ENCODE data around the gene FREY1.
A peak's percentile ranks its signal among the peaks of the same experiment; 100 is the strongest.
"Not testable (repeated sequence)": the region's sequence is repeated elsewhere in the genome, so short reads cannot be mapped to it uniquely, and the experiment has no call there.

The FREY1 gene

DNA sequence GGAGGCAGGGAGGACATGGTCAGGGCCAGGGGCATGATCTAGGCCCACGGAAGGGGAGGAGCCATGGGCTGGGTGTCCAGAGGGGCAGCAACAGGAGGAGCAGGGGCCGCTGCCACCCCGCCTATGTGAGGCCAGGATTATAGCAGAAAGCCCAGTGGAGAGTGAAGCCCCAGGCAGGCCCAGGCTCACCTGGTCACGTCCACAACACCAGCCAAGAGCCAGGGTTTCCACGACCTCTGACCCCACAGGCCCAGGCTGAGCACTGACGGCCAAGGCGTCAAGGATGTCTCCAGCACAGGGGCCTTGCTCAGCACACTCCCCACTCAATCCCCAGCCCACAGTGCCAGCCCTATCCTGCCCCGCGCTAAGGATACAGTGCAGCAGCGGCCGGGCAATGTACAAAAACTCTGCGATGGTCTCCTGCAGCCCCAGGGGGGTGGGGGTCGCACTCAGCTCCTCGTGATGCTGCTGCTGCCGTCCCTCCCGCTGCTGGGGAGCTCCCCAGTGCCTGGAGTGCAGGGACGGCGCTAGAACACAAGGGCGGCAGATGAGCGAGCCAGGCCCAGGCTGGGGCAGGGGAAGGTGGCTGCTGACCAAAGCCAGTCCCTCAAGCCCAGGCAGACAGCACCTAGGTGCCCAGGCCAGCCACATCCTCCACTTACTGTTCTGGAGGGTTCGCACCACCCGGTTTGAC lies 7.0 kb upstream of the FREY1 start:
- DNase-seq (ENCODE audit: low read depth in 2 of 2): no peak

DNA sequence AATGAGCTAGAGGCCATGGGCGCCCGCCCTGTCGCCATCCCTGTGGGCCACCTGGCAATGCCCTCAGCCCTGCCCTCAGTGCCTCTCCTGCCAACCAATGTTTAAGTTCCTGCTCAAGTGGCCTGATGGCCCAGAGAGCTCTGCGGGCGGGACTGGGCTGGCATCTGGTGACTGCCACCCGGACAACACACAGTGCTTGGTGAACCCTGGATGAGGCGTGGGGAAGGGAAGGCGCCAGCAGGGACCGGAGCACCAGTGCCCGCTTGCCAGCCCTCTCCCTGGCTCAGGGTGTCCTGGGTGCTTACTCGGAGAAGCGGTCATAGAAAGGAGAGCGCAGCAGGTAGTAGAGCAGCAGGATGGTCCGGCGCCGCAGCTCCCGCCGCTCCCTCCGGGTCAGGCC lies 6.4 kb upstream of the FREY1 start:
- no peak for DNase-seq (ENCODE audit: low read depth in 2 of 2)

GRCh38 chr11:45910623-45911022 lies 3.6 kb upstream of the FREY1 start:
- DNase-seq (ENCODE audit: low read depth in 2 of 2): no peak

DNA sequence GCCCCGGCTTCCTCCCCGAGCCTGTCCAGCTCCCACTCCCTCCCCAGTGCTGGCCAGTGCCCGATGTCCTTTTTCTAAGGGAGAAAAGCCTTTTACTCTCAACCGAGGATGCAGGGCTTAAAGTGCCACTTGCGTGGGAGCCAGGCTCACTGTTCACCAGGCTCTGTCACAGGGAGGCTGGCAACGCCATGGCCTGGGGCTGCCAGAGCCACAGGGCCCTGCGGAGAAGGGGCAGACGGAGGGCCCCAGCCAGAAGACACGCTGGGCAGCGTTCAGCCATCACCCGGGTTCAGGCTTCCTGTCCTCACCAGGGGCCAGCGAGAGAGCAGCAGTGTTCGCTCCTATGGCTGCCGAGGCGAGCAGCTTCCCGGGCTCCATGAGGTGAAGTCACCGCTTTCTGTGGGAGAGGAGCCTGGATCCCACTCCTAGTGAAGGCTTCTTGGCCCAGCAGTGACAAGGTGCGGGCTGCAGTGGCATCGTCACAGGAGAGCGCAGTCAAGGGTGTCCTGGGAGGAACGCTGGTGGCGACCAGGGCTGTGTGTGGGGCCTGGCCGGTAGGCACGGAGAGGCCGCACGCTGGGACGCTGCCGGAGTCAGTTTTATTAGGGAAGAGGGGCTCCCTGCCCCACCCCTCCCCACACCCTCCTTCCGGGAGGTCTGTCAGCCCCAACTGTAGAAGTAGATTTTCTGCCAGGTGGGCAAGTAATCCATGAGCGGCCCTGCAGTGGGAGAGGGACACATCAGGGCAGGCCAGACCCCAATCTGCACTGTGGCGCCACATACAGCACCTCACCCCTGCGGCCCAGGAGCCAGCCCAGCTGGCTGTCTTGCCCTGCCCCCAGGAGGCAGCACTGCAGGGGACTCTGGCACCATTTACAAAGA lies 2.8 kb upstream of the FREY1 start:
- no peak for DNase-seq (ENCODE audit: low read depth in 2 of 2)

- DNase-seq (ENCODE audit: low read depth in 2 of 2): no peak
Observed at GRCh38 chr11:45907911-45908370, 870 bp upstream of the FREY1 start.

DNA sequence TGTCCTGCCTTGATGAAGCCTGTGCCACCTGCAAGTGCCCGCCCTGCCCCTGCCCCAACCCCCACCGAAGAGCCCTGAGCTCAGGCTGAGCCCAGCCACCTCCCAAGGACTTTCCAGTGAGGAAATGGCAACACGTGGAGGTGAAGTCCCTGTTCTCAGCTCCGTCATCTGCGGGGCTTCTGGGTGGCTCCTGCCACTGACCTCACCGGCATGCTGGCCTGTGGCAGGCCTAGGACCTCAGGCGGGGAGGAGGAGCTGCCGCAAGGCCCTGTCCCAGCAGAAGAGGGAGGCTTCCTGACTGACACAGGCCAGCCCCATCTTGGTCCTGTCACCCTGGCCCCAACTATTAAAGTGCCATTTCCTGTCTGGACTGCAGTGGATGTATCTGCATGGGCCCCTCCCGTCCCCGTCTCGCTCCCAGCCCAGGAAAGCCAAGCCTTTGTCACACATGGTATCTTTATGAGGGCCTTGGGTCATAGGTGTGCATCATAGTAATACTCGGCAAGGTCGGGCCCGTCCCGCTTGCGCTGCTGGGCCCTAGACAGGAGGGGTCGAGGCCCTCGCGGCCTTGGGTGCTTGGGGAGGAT lies 882 bp downstream of the FREY1 start:
- DNase-seq (ENCODE audit: low read depth in 2 of 2): no peak

DNA sequence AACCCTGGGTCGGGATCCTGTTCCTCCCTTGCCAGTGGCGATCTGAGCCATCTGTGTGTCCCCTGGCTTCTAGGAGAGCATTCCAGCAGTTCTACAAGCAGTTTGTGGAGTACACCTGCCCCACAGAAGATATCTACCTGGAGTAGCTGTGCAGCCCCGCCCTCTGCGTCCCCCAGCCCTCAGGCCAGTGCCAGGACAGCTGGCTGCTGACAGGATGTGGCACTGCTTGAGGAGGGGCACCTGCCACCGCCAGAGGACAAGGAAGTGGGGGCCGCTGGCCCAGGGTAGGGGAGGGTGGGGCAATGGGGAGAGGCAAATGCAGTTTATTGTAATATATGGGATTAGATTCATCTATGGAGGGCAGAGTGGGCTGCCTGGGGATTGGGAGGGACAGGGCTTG lies 1.5 kb downstream of the FREY1 start:
- DNase-seq (ENCODE audit: low read depth in 2 of 2): not testable (repeated sequence)

GRCh38 chr11:45905095-45905494 lies 2.0 kb downstream of the FREY1 start:
- DNase-seq (ENCODE audit: low read depth in 2 of 2): no peak

GRCh38 chr11:45904309-45904915 lies 2.7 kb downstream of the FREY1 start:
- DNase-seq (ENCODE audit: low read depth in 2 of 2): no peak

DNA sequence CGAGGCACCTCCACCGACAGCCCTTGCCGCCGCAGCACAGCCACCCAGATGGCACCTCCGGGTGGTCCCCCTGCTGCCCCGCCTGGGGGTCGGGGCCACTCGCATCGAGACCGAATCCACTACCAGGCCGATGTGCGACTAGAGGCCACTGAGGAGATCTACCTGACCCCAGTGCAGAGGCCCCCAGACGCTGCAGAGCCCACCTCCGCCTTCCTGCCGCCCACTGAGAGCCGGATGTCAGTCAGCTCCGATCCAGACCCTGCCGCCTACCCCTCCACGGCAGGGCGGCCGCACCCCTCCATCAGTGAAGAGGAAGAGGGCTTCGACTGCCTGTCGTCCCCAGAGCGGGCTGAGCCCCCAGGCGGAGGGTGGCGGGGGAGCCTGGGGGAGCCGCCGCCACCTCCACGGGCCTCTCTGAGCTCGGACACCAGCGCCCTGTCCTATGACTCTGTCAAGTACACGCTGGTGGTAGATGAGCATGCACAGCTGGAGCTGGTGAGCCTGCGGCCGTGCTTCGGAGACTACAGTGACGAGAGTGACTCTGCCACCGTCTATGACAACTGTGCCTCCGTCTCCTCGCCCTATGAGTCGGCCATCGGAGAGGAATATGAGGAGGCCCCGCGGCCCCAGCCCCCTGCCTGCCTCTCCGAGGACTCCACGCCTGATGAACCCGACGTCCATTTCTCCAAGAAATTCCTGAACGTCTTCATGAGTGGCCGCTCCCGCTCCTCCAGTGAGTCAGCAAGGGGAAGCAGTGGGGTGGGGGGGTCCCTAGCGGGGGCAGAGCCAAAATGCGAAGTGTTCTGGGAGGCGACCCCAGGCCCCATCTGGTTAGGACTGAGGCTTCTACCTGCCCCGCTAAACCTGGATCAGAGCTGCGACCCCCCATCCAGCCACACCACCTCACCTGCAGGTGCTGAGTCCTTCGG lies 4.4 kb downstream of the FREY1 start:
- no peak for DNase-seq (ENCODE audit: low read depth in 2 of 2)

GRCh38 chr11:45901626-45902025 lies 5.4 kb downstream of the FREY1 start:
- no peak for DNase-seq (ENCODE audit: low read depth in 2 of 2)

DNA sequence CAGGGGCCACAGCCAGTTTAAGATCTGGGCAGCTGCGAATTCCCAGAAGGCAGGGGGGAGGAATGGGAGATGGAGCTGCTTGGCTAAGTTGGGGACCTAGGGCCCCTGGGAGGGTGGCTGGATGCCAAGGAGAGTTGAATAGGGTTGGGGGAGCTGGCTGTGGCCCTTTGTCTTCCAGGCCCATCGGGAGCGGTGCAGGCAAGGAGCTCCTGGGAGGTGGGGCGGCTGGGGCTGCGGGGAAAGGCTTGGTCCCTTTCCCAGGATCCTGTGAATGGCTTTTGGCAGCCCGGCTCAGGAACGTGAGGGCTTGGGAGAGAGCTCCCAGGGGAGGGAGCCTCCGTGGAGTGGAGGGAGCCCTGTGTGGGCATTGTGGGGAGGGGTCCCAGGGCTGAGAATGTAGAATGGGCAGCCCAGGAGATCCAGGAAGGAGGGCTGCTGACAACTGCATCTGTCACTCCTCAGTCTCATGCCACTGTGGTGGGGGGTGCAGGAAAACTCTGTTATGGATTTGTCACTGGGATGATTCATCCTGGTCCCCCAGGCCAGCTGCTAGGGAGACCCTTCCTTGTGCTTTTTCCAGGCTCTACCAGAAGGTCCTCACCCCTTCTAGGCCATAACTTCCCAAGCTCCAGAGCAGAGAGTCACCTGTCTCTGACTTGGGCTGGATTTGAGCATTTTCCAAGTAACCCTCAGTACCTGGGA lies 6.0 kb downstream of the FREY1 start:
- DNase-seq (ENCODE audit: low read depth in 2 of 2): no peak

DNA sequence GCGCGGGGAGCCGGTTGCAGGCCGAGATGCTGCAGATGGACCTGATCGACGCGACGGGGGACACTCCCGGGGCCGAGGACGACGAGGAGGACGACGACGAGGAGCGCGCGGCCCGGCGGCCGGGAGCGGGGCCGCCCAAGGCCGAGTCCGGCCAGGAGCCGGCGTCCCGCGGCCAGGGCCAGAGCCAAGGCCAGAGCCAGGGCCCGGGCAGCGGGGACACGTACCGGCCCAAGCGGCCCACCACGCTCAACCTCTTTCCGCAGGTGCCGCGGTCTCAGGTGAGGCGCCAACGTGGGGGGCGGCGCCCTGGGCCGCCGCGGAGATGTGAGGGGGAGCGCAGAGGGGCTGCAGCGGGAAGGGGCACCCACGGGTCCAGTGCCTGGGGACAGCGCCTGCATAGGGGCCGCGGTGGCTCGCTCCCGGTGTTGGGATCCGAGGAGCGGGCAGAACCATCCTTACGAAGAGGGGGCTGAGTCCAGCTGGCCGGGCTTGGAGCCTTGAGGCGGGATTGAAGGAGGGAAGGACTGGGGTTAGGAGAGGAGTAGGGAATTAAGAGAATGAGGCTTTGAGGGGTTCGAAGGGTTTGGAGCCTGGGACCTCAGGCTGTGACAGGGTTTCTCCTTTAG lies 6.8 kb downstream of the FREY1 start:
- not testable (repeated sequence) for DNase-seq (ENCODE audit: low read depth in 2 of 2)

- DNase-seq (ENCODE audit: low read depth in 2 of 2): peak; percentile 69
Observed at GRCh38 chr11:45899448-45900174, 7.5 kb downstream of the FREY1 start.

GRCh38 chr11:45899086-45899447 lies 8.0 kb downstream of the FREY1 start:
- DNase-seq (ENCODE audit: low read depth in 2 of 2): no peak

DNA sequence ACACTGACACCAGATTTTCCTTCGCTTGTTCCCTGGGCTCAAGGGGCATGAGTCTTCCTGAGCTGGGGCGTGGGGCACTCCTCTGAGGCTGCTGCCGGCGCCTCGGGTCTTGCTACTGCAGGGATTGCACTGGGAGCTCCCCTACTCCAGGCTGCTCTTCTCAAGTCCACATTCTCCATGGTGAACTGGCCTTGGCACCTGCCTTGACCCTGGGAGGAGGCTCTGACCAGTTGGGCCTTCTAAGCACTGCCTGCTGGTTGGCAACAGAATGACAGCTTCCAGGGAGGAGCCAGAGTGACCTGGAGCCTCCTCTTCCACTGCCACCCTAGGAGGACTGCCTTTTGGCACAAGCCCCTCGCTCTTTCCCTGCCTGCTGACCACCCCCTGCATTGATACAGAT lies 9.5 kb downstream of the FREY1 start:
- DNase-seq (ENCODE audit: low read depth in 2 of 2): no peak

GRCh38 chr11:45896422-45896984 lies 10.6 kb downstream of the FREY1 start:
- no peak for DNase-seq (ENCODE audit: low read depth in 2 of 2)

DNA sequence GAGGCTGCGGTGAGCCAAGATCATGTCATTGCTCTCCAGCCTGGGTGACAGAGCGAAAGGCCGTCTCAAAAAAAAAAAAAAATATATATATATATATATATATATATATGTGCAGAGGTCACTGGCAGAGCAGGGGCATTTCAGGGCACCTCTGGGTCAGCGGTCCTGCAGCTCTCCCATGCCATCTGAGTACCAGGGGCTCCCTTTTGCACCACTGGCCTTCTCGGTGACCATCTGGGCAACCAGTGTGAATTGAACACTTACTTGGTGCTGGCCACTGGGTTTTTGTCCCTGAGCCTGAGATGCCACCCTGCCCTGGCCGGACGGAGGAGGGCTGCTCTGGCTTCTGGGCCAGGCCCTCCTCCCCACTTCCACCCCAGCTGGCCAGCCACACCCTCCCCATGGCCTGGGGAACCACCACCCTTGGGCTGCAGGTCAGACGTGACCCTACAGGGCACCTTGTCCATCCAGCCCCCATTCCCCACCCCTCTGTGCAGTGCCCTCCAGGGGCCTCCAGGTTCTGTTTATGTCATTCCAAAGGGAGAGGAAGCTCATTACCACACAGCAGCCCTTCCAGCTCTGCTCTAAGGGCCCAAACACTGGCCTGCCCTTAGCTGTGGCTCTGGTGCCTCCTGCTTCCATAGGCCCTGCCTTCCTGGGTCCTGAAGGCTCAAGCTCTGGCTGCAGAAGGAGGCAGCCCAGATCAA lies 11.4 kb downstream of the FREY1 start:
- DNase-seq (ENCODE audit: low read depth in 2 of 2): no peak
